Psoas muscle (tissue), 8 donors: ENCODE measurements around the gene DMAC2L. TPM values are rescaled to one million over a fixed set of nuclear protein-coding genes. Genes with fewer than 3 reads are reported as not detected.

ENCODE experiments used
- ATAC-seq, 4 donors: fragments of 200-7000 bp; cut with Tn5 transposase; one replicate each; pipeline ENCODE4 v1.9.1; 2020; ENCODE audit warnings: moderate library complexity in 3 of 4, mild to moderate bottlenecking in 2 of 4
- DNase-seq, 2 donors: peaks; one replicate each; pipeline ENCODE4 v3.0.0-alpha.2; 2020
- H3K27ac ChIP-seq: fragments of 200-600 bp; one replicate; pipeline ENCODE4 v1.8.0; 2022
- H3K27me3 ChIP-seq, 3 donors: fragments of 200-600 bp in 1 of 3; one replicate each; pipeline versions ENCODE4 v1.6.1 to v1.8.0; 2013 to 2022; ENCODE audit warnings: low read length in 2 of 3, mild to moderate bottlenecking in 2 of 3, moderate library complexity in 1 of 3; ENCODE audit not compliant: insufficient read depth in 3 of 3
- H3K36me3 ChIP-seq, 2 donors: fragments of 200-600 bp in 1 of 2; one replicate each; pipeline versions ENCODE4 v1.6.1 to v1.8.0; 2013 to 2022; ENCODE audit warnings: low read depth in 1 of 2, mild to moderate bottlenecking in 1 of 2, moderate library complexity in 1 of 2; ENCODE audit not compliant: insufficient read depth in 1 of 2
- H3K4me1 ChIP-seq: fragments of 200-600 bp; one replicate; pipeline ENCODE4 v1.8.0; 2022
- H3K4me3 ChIP-seq: fragments of 200-600 bp; one replicate; pipeline ENCODE4 v1.8.0; 2022; ENCODE audit warnings: mild to moderate bottlenecking
- H3K9me3 ChIP-seq: fragments of 200-600 bp; one replicate; pipeline ENCODE4 v1.8.0; 2022
- whole genome bisulfite sequencing, 3 donors: extraction: QIAGEN DNeasy Blood & Tissue Kit; methylation state at CpG; one replicate each; pipeline versions ENCODE4 v1.1.6 to v1.1.7; 2013; 5-methylcytosine and 5-hydroxymethylcytosine counted together
- intact Hi-C, 2 donors: fragments of 100-400 bp; cut with DNase I; formaldehyde crosslinking; loops; one replicate each; pipeline versions ENCODE4 v1.11.0 to v1.14.2; 2022
- polyA plus RNA-seq, 3 donors: library from polyadenylated mRNA; stranded (reverse); fragments of 200-250 nt; gene quantifications; one replicate each; pipeline ENCODE4 v1.2.3, GENCODE V29; 2013
- total RNA-seq, 4 donors: library from RNA; stranded (reverse); fragmentation: NEBNext Ultra II Directional in 2 of 4; extraction: Animal tissue kit (Norgen Biotek cat#: 25700) in 2 of 4; gene quantifications; one replicate each; pipeline versions ENCODE4 v1.2.1 to v1.2.4, GENCODE V29; 2021 to 2023
- TF ChIP-seq, protein P1 (sequence below): fragments of 200-600 bp; IDR thresholded peaks from one replicate; pipeline ENCODE4 v1.8.0; 2022; ENCODE audit warnings: antibody characterized with exemption
- donor health status: healthy with polysubstance abuse.
- donor health status: DM: no; HTN: no; CAD: no; lungs with moderate emphysema.
- donor health status: Bipolar disorder and iron deficiency.
- donor health status: healthy.
- donor health status: DM: yes; HTN: yes; CAD: no.
- donor health status: DM: no; HTN: no; CAD: no.
- donor health status: DM: no; HTN: no; CAD: no.
- donor health status: DM: yes; HTN: yes; CAD: no.

The DMAC2L gene
- total and polyA plus RNA-seq, 7 donors = 21.7 to 43.5 (median 32.7) TPM

DNA sequence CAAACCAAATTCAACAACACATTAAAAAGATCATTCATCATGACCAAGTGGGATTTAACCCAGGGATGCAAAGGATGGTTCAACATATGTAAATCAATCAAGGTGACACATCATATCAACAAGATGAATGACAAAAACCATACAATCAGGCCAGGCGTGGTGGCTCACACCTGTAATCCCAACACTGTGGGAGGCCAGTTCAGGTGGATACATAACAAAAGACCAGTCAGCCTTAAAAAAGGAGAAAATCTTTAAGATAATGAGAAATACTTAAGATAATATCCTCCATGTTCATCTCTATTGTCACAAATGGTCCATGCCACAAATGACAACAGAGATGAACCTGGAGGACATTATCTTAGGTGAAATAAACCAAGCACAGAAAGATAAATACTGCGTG is 12.5 kb upstream of the DMAC2L start:
- no peak for DNase-seq
- no peaks in the 10 kb centered on the region for H3K9me3 ChIP-seq
- H3K27ac ChIP-seq = no peak overlapping the region
- H3K4me3 ChIP-seq = no peak overlapping the region
- WGBS, 3 donors = 97 to 100% (median 99%) methylated on average over 2 of the region's 2 CpGs
- no peaks in the 10 kb centered on the region for H3K4me1 ChIP-seq
- H3K36me3 ChIP-seq = peaks cover 0 to 6% of the 10 kb centered on the region in 2 donors
- TF ChIP-seq, protein P1, sequence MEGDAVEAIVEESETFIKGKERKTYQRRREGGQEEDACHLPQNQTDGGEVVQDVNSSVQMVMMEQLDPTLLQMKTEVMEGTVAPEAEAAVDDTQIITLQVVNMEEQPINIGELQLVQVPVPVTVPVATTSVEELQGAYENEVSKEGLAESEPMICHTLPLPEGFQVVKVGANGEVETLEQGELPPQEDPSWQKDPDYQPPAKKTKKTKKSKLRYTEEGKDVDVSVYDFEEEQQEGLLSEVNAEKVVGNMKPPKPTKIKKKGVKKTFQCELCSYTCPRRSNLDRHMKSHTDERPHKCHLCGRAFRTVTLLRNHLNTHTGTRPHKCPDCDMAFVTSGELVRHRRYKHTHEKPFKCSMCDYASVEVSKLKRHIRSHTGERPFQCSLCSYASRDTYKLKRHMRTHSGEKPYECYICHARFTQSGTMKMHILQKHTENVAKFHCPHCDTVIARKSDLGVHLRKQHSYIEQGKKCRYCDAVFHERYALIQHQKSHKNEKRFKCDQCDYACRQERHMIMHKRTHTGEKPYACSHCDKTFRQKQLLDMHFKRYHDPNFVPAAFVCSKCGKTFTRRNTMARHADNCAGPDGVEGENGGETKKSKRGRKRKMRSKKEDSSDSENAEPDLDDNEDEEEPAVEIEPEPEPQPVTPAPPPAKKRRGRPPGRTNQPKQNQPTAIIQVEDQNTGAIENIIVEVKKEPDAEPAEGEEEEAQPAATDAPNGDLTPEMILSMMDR = no peak
- H3K27me3 ChIP-seq = no peaks in the 10 kb centered on the region
- intact Hi-C loops = no loop called here
- no peak for ATAC-seq

DNA sequence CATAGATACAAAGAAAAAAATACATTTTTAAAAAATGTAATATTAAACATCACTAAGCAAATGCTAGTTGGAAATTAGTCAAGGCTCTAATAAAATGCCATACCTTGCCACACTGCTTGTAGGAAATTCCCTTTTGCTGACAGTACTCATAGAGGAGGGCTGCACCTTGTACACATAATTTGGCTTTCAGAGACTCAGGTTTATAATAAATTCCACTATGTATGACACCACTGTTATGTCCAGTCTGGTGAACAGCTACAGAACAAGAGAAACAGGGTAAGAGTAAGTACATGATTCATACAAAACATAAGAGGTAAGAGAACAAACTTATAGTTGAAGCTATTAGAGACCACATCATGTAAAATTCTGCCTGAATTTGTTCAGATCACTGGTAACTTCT is 10.2 kb upstream of the DMAC2L start:
- TF ChIP-seq, protein P1 = no peak

DNA sequence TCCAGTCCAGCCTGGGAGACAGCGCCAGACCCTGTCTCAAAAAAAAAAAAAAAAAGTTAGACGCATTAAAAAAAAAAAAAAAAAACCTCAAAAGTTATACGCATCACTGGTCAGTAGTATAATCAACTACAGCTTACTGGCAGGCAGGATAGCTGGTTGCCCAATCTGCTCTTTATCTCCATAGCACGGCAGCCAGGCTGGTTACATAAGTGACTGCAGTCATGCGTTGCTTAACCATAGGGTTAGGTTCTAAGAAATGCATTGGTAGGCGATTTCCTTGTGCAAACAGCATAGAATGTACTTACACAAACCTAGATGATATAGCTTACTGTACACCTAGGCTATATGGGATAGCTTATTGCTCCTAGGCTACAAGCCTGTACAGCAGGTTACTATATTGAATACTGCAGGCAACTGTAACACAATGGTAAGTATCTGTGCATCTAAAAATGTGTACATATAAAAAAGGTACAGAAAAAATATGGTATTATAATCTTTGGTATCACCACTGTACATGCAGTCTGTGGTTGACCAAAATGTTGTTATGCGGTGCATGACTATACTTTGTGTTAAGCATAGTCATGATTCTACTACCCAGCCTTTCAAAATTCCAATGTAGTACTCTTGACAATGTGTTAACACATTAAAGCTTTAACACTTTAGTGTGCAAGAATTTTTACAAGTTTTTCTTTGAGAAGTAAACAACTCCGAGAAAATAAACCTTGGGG is 8.2 kb upstream of the DMAC2L start:
- Histone ChIP-seq H3K36me3 (peaks cover 0 to 6% of the 10 kb centered on the region in 2 donors), H3K27ac (no peak overlapping the region), H3K9me3 (no peaks in the 10 kb centered on the region), H3K4me3 (no peak overlapping the region), H3K27me3 (no peaks in the 10 kb centered on the region), H3K4me1 (no peaks in the 10 kb centered on the region)
- TF ChIP-seq, protein P1 = no peak
- WGBS, 3 donors = 87 to 89% (median 88%) methylated on average over 8 of the region's 8 CpGs
- DNase-seq (no peak), ATAC-seq (peak; percentile 27 to 82 (median 70))
- intact Hi-C loops = no loop called here

More for the DNA sequence above, 10.2 kb upstream of the DMAC2L start:
- no peaks in the 10 kb centered on the region for H3K27me3 ChIP-seq
- H3K36me3 ChIP-seq = peaks cover 0 to 6% of the 10 kb centered on the region in 2 donors
- intact Hi-C loops = no loop called here
- H3K9me3 ChIP-seq = no peaks in the 10 kb centered on the region
- H3K4me1 ChIP-seq = no peaks in the 10 kb centered on the region
- DNase-seq (no peak), ATAC-seq (no peak)
- no peak overlapping the region for H3K27ac ChIP-seq
- no peak overlapping the region for H3K4me3 ChIP-seq

DNA sequence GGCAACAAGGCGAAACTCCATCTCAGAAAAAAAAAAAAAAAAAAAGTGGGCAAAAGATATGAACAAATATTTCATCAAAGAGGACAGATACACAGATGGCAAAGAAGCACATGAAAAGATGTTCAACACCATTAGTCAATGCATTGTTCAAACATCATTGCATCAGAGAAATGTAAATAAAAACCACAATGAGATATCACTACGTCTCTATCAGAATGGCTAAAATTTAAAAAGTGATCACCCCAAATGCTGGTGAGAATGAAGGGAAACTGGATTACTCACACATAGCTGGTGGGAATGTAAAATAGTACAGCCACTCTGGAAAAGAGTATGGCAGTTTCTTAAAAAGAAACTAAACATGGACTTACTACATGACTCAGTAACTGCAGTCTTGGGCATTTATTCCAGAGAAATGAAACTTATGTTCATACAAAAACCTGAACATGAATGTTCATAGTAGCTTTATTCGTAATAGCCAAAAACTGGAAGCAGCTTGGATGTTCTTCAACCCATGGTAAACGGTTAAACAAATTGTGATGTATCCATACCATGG is 3.7 kb upstream of the DMAC2L start:
- TF ChIP-seq, protein P1 = no peak
- DNase-seq = no peak
- no peak overlapping the region for H3K4me3 ChIP-seq
- H3K27ac ChIP-seq = no peak overlapping the region
- peaks cover 18% of the 10 kb centered on the region for H3K4me1 ChIP-seq
- intact Hi-C loops = no loop called here
- WGBS, 3 donors = 89 to 93% (median 93%) methylated on average over 4 of the region's 4 CpGs
- H3K9me3 ChIP-seq = no peaks in the 10 kb centered on the region
- no peak for ATAC-seq
- H3K27me3 ChIP-seq = no peaks in the 10 kb centered on the region
- H3K36me3 ChIP-seq = no peaks in the 10 kb centered on the region
